GM19099 (cell line): ENCODE data around the gene VIPR1.

Experiments used
- POLR2A ChIP-seq: IDR thresholded peaks from 3 replicates; pipeline ENCODE4 v1.6.1; 2011; ENCODE audit warnings: low read depth; ENCODE audit not compliant: insufficient read length; ENCODE audit errors: extremely low read depth

VIPR1 gene

GRCh38 chr3:42489116-42489936, 13.1 kb upstream of the VIPR1 start:
- TF ChIP-seq POLR2A = no peak

GRCh38 chr3:42489937-42490227, 12.6 kb upstream of the VIPR1 start:
- no peak for TF ChIP-seq POLR2A

GRCh38 chr3:42490243-42490642, 12.2 kb upstream of the VIPR1 start:
- TF ChIP-seq POLR2A = no peak

GRCh38 chr3:42491881-42492507, 10.4 kb upstream of the VIPR1 start:
- TF ChIP-seq POLR2A = no peak

GRCh38 chr3:42492508-42493080, 9.8 kb upstream of the VIPR1 start:
- TF ChIP-seq POLR2A = no peak

GRCh38 chr3:42493126-42493797, 9.2 kb upstream of the VIPR1 start:
- no peak for TF ChIP-seq POLR2A

GRCh38 chr3:42493798-42494151, 8.7 kb upstream of the VIPR1 start:
- no peak for TF ChIP-seq POLR2A

GRCh38 chr3:42495393-42495792, 7.0 kb upstream of the VIPR1 start:
- no peak for TF ChIP-seq POLR2A

- no peak for TF ChIP-seq POLR2A
Measured at GRCh38 chr3:42497009-42497731, 5.3 kb upstream of the VIPR1 start.

GRCh38 chr3:42498034-42498433, 4.4 kb upstream of the VIPR1 start:
- TF ChIP-seq POLR2A = no peak

GRCh38 chr3:42498791-42499477, 3.5 kb upstream of the VIPR1 start:
- TF ChIP-seq POLR2A = no peak

GRCh38 chr3:42499478-42499871, 3.0 kb upstream of the VIPR1 start:
- TF ChIP-seq POLR2A = no peak

GRCh38 chr3:42500091-42500490, 2.4 kb upstream of the VIPR1 start:
- TF ChIP-seq POLR2A = no peak

- TF ChIP-seq POLR2A = no peak
Measured at GRCh38 chr3:42500909-42501308, 1.5 kb upstream of the VIPR1 start.

GRCh38 chr3:42501321-42501680, 1.1 kb upstream of the VIPR1 start:
- TF ChIP-seq POLR2A = no peak

- no peak for TF ChIP-seq POLR2A
Measured at GRCh38 chr3:42501681-42502428, 588 bp upstream of the VIPR1 start.
